HUES6 (cell line): ENCODE measurements around the gene USP40.
"Not testable (repeated sequence)": the region's sequence is repeated elsewhere in the genome, so short reads cannot be mapped to it uniquely, and the experiment has no call there.

Experiments used
- H3K27ac ChIP-seq: 2 replicates; pipeline ENCODE4 v1.7.0; 2013; ENCODE audit warnings: low read depth, mild to moderate bottlenecking, low read length, inconsistent platforms
- H3K27me3 ChIP-seq: 2 replicates; pipeline ENCODE4 v1.6.1; 2013; ENCODE audit warnings: low read length; ENCODE audit not compliant: control insufficient read depth, insufficient read depth
- H3K36me3 ChIP-seq: 2 replicates; pipeline ENCODE4 v1.6.1; 2013; ENCODE audit warnings: low read length; ENCODE audit not compliant: control insufficient read depth, insufficient read depth
- H3K4me1 ChIP-seq: 2 replicates; pipeline ENCODE4 v1.6.1; 2013; ENCODE audit warnings: low read length; ENCODE audit not compliant: control insufficient read depth, insufficient read depth
- H3K4me3 ChIP-seq: 2 replicates; pipeline ENCODE4 v1.5.1; 2013; ENCODE audit warnings: low read depth, low read length
- H3K9ac ChIP-seq: one replicate; pipeline ENCODE4 v1.6.1; 2013; ENCODE audit warnings: mild to moderate bottlenecking, low read length
- H3K9me3 ChIP-seq: 2 replicates; pipeline ENCODE4 v1.6.1; 2013; ENCODE audit warnings: low read depth, low read length; ENCODE audit not compliant: control insufficient read depth, insufficient read depth

USP40 gene

DNA sequence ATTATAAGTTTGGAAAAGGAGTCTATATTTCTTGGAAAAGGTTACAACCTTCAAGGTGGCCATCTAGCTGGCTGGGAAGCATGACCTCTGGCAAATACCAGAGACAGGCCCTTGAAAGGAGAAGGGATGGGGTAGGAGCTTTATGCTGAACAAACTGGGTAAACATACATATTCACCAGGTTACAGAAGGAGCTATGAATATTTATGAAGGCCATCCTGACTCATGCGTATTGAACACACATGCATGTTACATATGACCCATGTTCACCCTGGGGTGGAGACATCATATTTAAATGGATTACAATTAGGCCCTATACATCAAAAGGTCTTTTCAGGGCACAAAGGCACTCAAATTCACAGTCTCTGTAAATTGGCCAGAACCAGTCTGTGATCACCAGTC, 26.1 kb upstream of the USP40 start:
- not testable (repeated sequence) for H3K36me3 ChIP-seq

DNA sequence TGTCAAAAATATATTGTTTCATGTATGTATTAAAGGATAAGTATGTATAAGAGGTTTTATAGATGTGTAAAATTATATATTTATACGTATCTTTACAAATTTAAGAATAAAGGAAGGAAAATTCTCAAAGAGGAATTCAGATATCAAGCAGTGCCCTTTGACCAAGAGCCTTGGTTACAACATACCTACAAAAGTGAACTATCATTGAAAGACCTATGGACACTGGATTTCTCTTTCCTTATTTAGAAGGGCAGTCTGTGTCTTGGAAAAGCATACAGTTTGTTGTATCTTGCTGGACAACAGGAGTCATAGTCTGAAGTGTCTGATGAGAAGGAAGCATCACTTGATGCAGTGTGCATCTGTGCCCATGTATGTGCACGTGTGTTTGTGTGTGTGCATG, 21.8 kb upstream of the USP40 start:
- Histone ChIP-seq H3K36me3 (no peaks in the 10 kb centered on the region), H3K4me1 (0 out of 2 replicates have a peak, but pooled peaks cover 2% of the 10 kb centered on the region), H3K27me3 (no peaks in the 10 kb centered on the region), H3K9me3 (no peaks in the 10 kb centered on the region; the same call in 1 of the 2 replicates), H3K4me3 (no peak overlapping the region), H3K9ac (no peak overlapping the region), H3K27ac (no peak overlapping the region)

More for the DNA sequence above, 26.1 kb upstream of the USP40 start:
- not testable (repeated sequence) for H3K9ac ChIP-seq, H3K4me1 ChIP-seq, H3K4me3 ChIP-seq, H3K27ac ChIP-seq, H3K9me3 ChIP-seq, H3K27me3 ChIP-seq

DNA sequence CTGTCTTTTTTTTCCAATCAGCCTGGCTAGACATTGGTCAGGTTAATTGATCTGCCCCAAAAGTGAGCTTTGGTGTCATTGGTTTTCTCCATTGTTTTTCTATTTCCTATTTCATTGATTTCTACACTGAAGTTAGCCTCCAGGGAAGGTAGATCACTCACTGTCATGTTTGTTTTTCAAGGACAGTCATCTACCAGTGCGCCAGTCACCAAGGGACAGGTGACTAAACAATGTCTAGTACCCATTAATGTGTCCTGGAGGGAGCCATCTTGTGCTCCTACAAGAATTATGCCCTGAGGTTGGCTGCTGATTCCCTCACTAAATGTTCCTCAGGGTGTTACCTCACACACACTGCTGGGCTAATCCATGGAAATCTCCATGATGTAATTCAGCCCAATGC, 17.6 kb upstream of the USP40 start:
- Histone ChIP-seq H3K9me3 (no peaks in the 10 kb centered on the region; the same call in 1 of the 2 replicates), H3K4me1 (0 out of 2 replicates have a peak, but pooled peaks cover 2% of the 10 kb centered on the region), H3K4me3 (peak overlapping the region; percentile 64), H3K9ac (no peak overlapping the region), H3K27ac (no peak overlapping the region), H3K27me3 (no peaks in the 10 kb centered on the region), H3K36me3 (no peaks in the 10 kb centered on the region)

DNA sequence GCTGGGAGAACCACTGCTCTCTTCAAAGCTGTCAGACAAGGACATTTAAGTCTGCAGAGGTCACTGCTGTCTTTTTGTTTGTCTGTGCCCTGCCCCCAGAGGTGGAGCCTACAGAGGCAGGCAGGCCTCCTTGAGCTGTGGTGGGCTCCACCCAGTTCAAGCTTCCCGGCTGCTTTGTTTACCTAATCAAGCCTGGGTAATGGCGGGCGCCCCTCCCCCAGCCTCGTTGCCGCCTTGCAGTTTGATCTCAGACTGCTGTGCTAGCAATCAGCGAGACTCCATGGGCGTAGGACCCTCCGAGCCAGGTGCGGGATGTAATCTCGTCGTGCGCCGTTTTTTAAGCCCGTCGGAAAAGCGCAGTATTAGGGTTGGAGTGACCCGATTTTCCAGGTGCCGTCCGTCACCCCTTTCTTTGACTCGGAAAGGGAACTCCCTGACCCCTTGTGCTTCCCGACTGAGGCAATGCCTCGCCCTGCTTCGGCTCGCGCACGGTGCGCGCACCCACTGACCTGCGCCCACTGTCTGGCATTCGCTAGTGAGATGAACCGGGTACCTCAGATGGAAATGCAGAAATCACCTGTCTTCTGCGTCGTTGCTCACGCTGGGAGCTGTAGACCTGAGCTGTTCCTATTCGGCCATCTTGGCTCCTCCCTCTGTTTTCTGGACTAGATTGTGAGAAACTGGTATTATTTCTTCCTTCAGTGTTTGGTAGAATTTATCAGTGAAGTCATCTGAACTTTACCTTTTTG, 16.8 kb upstream of the USP40 start:
- H3K27me3 ChIP-seq, H3K36me3 ChIP-seq, H3K9me3 ChIP-seq, H3K4me1 ChIP-seq, H3K27ac ChIP-seq: not testable (repeated sequence)
- H3K4me3 ChIP-seq: peak overlapping the region; percentile 64
- H3K9ac ChIP-seq: peak overlapping the region; percentile 77

DNA sequence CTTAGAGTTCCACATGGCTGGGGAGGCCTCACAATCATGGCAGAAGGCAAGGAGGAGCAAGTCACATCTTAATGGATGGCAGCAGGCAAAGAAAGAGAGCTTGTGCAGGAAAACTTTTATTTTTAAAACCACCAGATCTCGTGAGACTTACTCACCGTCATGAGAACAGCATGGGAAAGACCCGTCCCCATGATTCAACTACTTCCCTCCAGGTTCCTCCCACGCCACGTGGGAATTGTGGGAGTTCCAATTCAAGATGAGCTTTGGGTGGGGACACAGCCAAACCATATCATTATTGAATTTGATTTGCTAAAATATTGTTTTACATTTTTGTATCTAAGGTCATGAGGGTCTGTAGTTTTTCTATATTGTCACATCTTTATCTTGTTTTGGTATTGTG, 10.8 kb upstream of the USP40 start:
- H3K36me3 ChIP-seq, H3K27me3 ChIP-seq, H3K9ac ChIP-seq, H3K27ac ChIP-seq, H3K4me3 ChIP-seq, H3K4me1 ChIP-seq: not testable (repeated sequence)
- peaks cover 19% of the 10 kb centered on the region for H3K9me3 ChIP-seq

DNA sequence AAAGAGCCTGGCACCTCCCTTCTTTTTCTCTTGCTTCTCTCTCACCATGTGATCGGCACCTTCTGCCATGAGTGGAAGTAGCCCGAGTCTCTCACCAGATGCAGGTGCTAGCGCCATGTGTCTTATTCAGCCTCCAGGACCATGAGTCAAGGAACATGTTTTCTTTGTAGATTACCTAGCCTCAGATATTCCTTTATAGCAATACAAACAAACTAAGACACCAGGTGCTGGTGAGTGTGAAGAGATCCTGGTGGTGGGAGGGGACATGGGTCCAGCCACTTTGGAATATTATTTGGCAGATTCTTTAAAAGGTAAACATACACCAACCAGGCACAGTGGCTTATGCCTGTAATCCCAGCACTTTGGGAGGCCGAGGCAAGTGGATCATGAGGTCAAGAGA, 5.9 kb upstream of the USP40 start:
- H3K36me3 ChIP-seq: no peaks in the 10 kb centered on the region
- H3K27ac ChIP-seq: no peak overlapping the region
- H3K4me3 ChIP-seq: no peak overlapping the region
- H3K9ac ChIP-seq: no peak overlapping the region
- no peaks in the 10 kb centered on the region for H3K4me1 ChIP-seq
- H3K27me3 ChIP-seq: no peaks in the 10 kb centered on the region
- H3K9me3 ChIP-seq: peaks cover 19% of the 10 kb centered on the region

DNA sequence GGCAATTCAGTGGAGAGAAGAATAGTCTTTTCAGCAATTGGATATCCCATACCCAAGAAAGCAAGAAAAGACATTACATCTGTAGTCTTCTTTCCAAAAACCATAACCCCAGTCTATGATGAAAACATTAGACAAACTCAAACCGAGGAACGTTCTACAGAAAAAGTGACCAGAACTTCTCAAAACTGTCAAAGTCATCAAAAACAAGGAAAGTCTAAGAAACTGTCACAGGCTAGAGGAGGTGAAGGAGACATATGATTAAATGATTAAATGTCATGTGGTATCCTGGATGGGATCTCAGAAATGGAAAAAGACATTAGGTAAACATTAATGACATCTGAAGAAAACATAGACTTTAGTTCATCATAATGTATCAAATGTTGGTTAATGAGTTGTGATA, 4.9 kb upstream of the USP40 start:
- Histone ChIP-seq H3K4me3 (no peak overlapping the region), H3K27ac (no peak overlapping the region), H3K9ac (no peak overlapping the region), H3K4me1 (no peaks in the 10 kb centered on the region), H3K36me3 (no peaks in the 10 kb centered on the region), H3K9me3 (peaks cover 11% of the 10 kb centered on the region), H3K27me3 (no peaks in the 10 kb centered on the region)

DNA sequence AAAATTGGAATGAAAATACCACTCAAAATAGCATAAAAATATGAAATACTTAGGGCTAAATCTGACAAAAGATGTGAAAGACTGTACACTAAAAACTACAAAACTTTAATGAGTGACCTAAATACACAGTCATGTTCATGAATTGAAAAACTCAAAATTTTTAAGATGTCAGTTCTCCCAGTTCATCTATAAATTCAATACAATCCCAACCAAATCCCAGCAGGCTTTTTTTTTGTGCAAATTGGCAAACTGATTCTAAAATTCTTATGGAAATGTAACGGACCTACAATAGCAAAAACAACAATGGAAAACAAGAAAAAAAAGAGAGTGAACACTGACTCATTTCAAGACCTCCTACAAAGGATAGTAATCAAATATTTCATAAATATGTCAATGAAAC, 4.4 kb upstream of the USP40 start:
- no peak overlapping the region for H3K27ac ChIP-seq
- H3K4me1 ChIP-seq: no peaks in the 10 kb centered on the region
- H3K4me3 ChIP-seq: no peak overlapping the region
- peaks cover 8% of the 10 kb centered on the region for H3K9me3 ChIP-seq
- no peaks in the 10 kb centered on the region for H3K36me3 ChIP-seq
- no peaks in the 10 kb centered on the region for H3K27me3 ChIP-seq
- no peak overlapping the region for H3K9ac ChIP-seq

DNA sequence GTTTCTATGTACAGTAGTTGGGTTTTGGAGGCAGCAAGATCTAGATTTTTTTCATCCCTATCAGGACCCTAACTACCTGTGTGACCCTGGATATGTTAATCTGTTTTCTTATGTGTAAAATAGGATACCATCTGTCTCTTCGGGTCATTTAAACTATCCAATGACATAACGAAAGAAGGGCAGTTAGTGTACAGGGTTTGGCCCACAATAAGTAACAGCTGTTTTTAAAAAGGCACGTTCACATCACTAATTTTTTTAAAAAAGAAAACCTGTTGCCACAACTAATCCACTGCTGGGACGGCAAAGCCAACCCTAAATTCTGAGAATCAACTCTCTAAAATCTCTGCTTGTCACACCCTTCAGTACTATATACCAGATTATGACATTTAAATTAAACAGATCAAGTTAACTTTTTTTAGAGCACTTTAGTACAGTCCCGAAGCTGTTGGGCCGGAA, 869 bp downstream of the USP40 start:
- Histone ChIP-seq H3K27ac (no peak overlapping the region; the same call in 1 of the 2 replicates), H3K9ac (peak overlapping the region; percentile 29)

DNA sequence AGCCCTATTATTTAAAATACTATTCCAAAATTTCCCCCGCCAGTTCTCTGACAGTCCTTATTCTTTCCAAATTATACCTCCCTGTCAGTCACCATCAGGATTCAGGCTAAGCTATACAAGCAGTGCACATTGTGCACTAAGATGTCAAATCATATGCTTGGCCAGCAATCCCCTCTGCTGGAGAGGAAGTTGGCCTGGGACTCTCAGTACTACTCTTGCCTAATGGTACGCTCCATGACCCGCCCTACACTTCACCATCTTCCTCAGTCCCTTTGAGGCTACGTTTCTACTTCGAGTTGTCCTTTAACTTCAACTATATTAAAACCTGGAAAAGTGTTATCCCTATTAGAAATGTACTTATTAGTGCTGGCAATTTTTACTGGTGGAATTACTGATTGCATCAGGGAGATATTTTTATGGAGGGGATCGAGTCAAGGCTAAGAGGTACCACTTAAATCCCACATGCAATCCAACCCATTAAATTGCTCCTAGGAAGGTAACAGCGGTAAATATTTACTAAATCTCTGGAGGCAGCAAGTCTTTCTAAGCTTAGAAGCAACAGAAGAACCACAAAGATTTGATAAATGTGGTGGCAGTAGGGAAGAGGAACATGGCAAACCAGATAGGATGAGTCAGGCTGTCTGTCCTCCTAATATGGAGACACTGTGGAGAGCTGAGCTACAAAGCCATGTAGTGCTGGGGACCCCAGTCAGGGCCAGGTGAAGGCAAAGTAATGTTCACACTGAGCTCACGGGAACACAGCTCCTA, 2.7 kb downstream of the USP40 start:
- Histone ChIP-seq H3K27me3 (no peaks in the 10 kb centered on the region), H3K27ac (no peak overlapping the region), H3K4me1 (peaks cover 5% of the 10 kb centered on the region), H3K9ac (no peak overlapping the region), H3K9me3 (no peaks in the 10 kb centered on the region), H3K36me3 (no peaks in the 10 kb centered on the region), H3K4me3 (no peak overlapping the region)

More for the DNA sequence above, 869 bp downstream of the USP40 start:
- no peaks in the 10 kb centered on the region for H3K9me3 ChIP-seq
- no peaks in the 10 kb centered on the region for H3K27me3 ChIP-seq
- H3K4me3 ChIP-seq: peak overlapping the region; percentile 98
- no peaks in the 10 kb centered on the region for H3K36me3 ChIP-seq
- peaks cover 5% of the 10 kb centered on the region for H3K4me1 ChIP-seq
